GM23338 (cell line): Measurements from ENCODE around the gene UTS2R.

ENCODE experiments used
- EZH2 ChIP-seq: fragments of 200-600 bp; sonication (generic); IDR thresholded peaks from one replicate; pipeline ENCODE4 v1.8.0; 2017; ENCODE audit warnings: antibody characterized with exemption, mild to moderate bottlenecking, low read depth; ENCODE audit not compliant: unreplicated experiment
- TF ChIP-seq, protein P1 (sequence below), 2 experiments: fragments of 200-600 bp in 1 of 2; sonication (generic) in 1 of 2; conservative IDR thresholded peaks; 2 replicates each; pipeline versions ENCODE4 v1.5.1 to v1.6.1; 2016 to 2017; ENCODE audit warnings: antibody characterized with exemption in 2 of 2, low read depth in 2 of 2, mild to moderate bottlenecking in 2 of 2, moderate library complexity in 1 of 2

DNA sequence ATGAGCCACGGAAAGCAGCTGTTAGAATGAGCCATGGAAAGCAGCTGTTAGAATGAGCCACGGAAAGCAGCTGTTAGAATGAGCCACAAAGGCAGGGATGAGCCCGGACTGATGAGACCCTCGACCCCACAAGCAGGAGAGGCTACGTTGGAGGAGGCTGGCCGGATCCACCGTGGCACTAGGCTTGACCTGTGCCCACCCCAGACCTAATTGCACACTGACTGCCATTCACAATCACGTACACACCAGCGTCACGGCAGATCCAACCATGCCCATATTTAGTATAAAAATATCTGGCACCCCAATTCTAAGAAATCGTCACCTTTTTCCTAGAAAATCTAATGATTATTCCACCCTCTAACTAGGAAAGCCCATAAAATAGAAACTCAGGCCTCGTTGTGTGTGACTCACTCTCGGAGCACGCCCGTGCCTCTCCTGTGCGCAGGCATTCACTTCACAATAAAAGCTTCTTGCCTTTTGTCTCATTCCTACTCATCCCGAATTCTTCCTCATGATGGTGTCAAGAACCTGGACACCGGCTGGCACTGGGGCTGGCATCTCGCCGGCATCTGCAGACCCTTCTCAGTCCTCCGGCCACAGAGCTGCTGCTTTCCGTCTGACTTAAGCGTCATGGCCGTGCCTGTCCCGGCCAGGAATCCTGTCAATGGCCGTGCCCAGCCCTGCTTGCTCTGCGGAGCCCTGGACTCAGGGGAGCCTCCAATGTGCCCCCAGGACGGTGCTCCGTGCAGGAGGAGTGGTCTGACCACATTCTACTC is 32.5 kb upstream of the UTS2R start:
- TF ChIP-seq, protein P1, sequence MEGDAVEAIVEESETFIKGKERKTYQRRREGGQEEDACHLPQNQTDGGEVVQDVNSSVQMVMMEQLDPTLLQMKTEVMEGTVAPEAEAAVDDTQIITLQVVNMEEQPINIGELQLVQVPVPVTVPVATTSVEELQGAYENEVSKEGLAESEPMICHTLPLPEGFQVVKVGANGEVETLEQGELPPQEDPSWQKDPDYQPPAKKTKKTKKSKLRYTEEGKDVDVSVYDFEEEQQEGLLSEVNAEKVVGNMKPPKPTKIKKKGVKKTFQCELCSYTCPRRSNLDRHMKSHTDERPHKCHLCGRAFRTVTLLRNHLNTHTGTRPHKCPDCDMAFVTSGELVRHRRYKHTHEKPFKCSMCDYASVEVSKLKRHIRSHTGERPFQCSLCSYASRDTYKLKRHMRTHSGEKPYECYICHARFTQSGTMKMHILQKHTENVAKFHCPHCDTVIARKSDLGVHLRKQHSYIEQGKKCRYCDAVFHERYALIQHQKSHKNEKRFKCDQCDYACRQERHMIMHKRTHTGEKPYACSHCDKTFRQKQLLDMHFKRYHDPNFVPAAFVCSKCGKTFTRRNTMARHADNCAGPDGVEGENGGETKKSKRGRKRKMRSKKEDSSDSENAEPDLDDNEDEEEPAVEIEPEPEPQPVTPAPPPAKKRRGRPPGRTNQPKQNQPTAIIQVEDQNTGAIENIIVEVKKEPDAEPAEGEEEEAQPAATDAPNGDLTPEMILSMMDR (conservative IDR thresholded peaks at IDR 0.05; ENCODE audit: low read depth in 2 of 2) = no peak
- no peak for TF ChIP-seq EZH2
